Endothelial cell of umbilical vein (primary cell): ENCODE results near the gene TENT4A.

ENCODE experiments used
- CTCF ChIP-seq, 2 donors: IDR thresholded peaks; 1 replicate in 1 of 2; 2 replicates in 1 of 2; pipeline ENCODE4 v1.5.1; 2011; ENCODE audit warnings: low read length in 2 of 2, mild to moderate bottlenecking in 2 of 2, moderate library complexity in 2 of 2, control low read depth in 1 of 2, inconsistent platforms in 1 of 2, low read depth in 1 of 2; ENCODE audit not compliant: insufficient read depth in 1 of 2; ENCODE audit errors: extremely low read depth in 1 of 2
- EZH2 ChIP-seq: IDR thresholded peaks from 2 replicates; pipeline ENCODE4 v1.6.1; 2012; ENCODE audit warnings: borderline replicate concordance, low read depth, mild to moderate bottlenecking, moderate library complexity, low read length, inconsistent platforms; ENCODE audit not compliant: severe bottlenecking
- JUN ChIP-seq: IDR thresholded peaks from 2 replicates; pipeline ENCODE4 v1.6.1; 2011; ENCODE audit warnings: borderline replicate concordance, low read depth; ENCODE audit not compliant: insufficient read length, insufficient read depth
- MAX ChIP-seq: IDR thresholded peaks from 2 replicates; pipeline ENCODE4 v1.6.1; 2011; ENCODE audit not compliant: insufficient read depth, insufficient read length
- MYC ChIP-seq: IDR thresholded peaks from one replicate; pipeline ENCODE4 v1.6.1; 2011; ENCODE audit warnings: mild to moderate bottlenecking, low read depth, low read length
- POLR2A ChIP-seq: IDR thresholded peaks from 2 replicates; pipeline ENCODE4 v1.6.1; 2012; ENCODE audit warnings: low read depth, mild to moderate bottlenecking, control low read depth, low read length
- POLR2AphosphoS5 ChIP-seq: IDR thresholded peaks from 2 replicates; pipeline ENCODE4 v1.6.1; 2012; ENCODE audit warnings: low read depth, mild to moderate bottlenecking, control low read depth, low read length, moderate library complexity; ENCODE audit not compliant: insufficient read depth

GRCh38 chr5:6788439-6788838, 75.2 kb downstream of the TENT4A start:
- TF ChIP-seq CTCF (IDR thresholded peaks at IDR 0.05; ENCODE audit: extremely low read depth in 1 of 2, insufficient read depth in 1 of 2, low read depth in 1 of 2, low read length in 2 of 2) = no peak
- TF ChIP-seq POLR2A = no peak
- TF ChIP-seq POLR2AphosphoS5 = no peak
- no peak for TF ChIP-seq MAX
- TF ChIP-seq JUN = no peak
- no peak for TF ChIP-seq EZH2
- no peak for TF ChIP-seq MYC
